Left lung (tissue), 10 donors: ENCODE data around the gene RFC5. TPM values are rescaled to one million over a fixed set of nuclear protein-coding genes. Genes with fewer than 3 reads are reported as not detected.
A peak's percentile ranks its signal among the peaks of the same experiment; 100 is the strongest.

Source experiments
- ATAC-seq: fragments of 200-7000 bp; cut with Tn5 transposase; one replicate; pipeline ENCODE4 v1.9.1; 2020; ENCODE audit warnings: moderate library complexity
- DNase-seq, 4 donors: peaks; one replicate each; pipeline ENCODE4 v3.0.0-alpha.2; 2013 to 2020
- H3K27ac ChIP-seq, 2 donors: fragments of 200-600 bp; sonication (generic) in 1 of 2; one replicate each; pipeline versions ENCODE4 v1.5.0 to v1.8.0; 2020 to 2021
- H3K27me3 ChIP-seq, 2 donors: fragments of 200-600 bp; sonication (generic) in 1 of 2; one replicate each; pipeline versions ENCODE4 v1.5.0 to v1.8.0; 2020 to 2021
- H3K36me3 ChIP-seq, 2 donors: fragments of 200-600 bp; sonication (generic) in 1 of 2; one replicate each; pipeline versions ENCODE4 v1.5.0 to v1.8.0; 2020 to 2021
- H3K4me1 ChIP-seq, 2 donors: fragments of 200-600 bp; one replicate each; pipeline ENCODE4 v1.8.0; 2021
- H3K4me3 ChIP-seq, 2 donors: fragments of 200-600 bp; sonication (generic) in 1 of 2; one replicate each; pipeline versions ENCODE4 v1.5.0 to v1.8.0; 2020 to 2021; ENCODE audit warnings: mild to moderate bottlenecking in 1 of 2
- H3K9me3 ChIP-seq, 2 donors: fragments of 200-600 bp; sonication (generic) in 1 of 2; one replicate each; pipeline versions ENCODE4 v1.5.0 to v1.8.0; 2020 to 2021
- intact Hi-C, 2 donors: fragments of 100-400 bp; cut with DNase I; formaldehyde crosslinking; loops; one replicate each; pipeline versions ENCODE4 v1.11.2 to v1.14.2; 2022
- polyA plus RNA-seq, 6 donors: library from polyadenylated mRNA; unstranded; fragments of 120-200 nt; gene quantifications; one replicate each; pipeline ENCODE4 v1.2.1, GENCODE V29; 2013; ENCODE audit not compliant: insufficient read length in 6 of 6
- total RNA-seq, 2 donors: library from RNA; stranded (reverse); fragmentation: NEBNext Ultra II Directional; extraction: Animal tissue kit (Norgen Biotek cat#: 25700); gene quantifications; one replicate each; pipeline ENCODE4 v1.2.1, GENCODE V29; 2021
- TF ChIP-seq, protein P1 (sequence below), 2 donors: fragments of 200-600 bp; sonication (generic) in 1 of 2; IDR thresholded peaks; one replicate each; pipeline versions ENCODE4 v1.5.0 to v1.8.0; 2021; ENCODE audit warnings: antibody characterized with exemption in 2 of 2
- donor health status: DM: no; HTN: yes; CAD: no.
- donor health status: DM: no; HTN: no; CAD: no.

RFC5 gene
- total and polyA plus RNA-seq, 8 donors = 12.1 to 35.8 (median 32.6) TPM

DNA sequence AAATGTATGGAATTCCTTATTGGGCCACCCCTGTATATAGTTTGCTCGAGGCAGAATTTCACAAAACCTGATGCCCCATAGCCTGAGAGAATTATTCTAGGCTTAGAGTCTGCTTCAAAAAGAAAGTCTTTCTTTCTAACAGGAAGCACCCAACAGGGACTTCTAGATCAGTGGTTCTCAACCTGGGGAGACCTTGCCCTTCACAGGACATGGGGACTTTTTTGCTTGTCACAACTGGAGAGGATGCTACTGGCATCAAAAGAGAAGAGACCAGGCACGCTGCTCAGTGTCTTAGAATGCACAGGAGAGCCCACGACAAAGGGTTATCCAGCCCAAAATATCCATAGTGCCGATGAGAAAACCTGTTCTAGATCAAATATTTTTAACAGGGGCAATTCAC lies 25.6 kb downstream of the RFC5 start:
- TF ChIP-seq, protein P1, sequence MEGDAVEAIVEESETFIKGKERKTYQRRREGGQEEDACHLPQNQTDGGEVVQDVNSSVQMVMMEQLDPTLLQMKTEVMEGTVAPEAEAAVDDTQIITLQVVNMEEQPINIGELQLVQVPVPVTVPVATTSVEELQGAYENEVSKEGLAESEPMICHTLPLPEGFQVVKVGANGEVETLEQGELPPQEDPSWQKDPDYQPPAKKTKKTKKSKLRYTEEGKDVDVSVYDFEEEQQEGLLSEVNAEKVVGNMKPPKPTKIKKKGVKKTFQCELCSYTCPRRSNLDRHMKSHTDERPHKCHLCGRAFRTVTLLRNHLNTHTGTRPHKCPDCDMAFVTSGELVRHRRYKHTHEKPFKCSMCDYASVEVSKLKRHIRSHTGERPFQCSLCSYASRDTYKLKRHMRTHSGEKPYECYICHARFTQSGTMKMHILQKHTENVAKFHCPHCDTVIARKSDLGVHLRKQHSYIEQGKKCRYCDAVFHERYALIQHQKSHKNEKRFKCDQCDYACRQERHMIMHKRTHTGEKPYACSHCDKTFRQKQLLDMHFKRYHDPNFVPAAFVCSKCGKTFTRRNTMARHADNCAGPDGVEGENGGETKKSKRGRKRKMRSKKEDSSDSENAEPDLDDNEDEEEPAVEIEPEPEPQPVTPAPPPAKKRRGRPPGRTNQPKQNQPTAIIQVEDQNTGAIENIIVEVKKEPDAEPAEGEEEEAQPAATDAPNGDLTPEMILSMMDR (IDR thresholded peaks at IDR 0.05) = no peak
- no peaks in the 10 kb centered on the region for H3K4me1 ChIP-seq
- no peak overlapping the region for H3K4me3 ChIP-seq
- no peak for DNase-seq
- no peaks in the 10 kb centered on the region for H3K9me3 ChIP-seq
- peaks cover 0 to 96% of the 10 kb centered on the region in 2 donors for H3K36me3 ChIP-seq
- no peaks in the 10 kb centered on the region for H3K27me3 ChIP-seq
- no peak for ATAC-seq
- intact Hi-C loops = no loop called here
- no peak overlapping the region for H3K27ac ChIP-seq

DNA sequence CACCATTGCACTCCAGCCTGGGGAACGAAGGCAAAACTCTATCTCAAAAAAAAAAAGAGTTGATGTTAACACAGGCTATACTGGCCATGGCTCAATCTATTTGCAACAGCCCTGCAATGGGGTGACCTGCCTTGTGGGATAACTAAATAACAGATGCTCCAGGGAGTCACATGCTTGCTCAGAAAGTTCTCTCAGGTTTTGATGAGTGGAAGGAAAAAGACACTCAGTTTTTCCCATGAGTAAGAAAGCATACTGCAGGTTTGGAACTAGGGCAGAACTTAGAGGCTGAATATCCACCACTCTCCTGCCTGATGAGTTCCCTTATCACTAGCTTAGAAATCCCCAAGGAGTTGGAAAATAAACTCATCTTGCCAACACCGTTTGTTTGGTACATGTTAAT lies 27.6 kb downstream of the RFC5 start:
- ATAC-seq (no peak), DNase-seq (no peak)
- H3K27ac ChIP-seq = no peak overlapping the region
- intact Hi-C loops = no loop called here
- H3K9me3 ChIP-seq = no peaks in the 10 kb centered on the region
- peaks cover 0 to 96% of the 10 kb centered on the region in 2 donors for H3K36me3 ChIP-seq
- no peaks in the 10 kb centered on the region for H3K27me3 ChIP-seq
- H3K4me1 ChIP-seq = no peaks in the 10 kb centered on the region
- no peak overlapping the region for H3K4me3 ChIP-seq
- TF ChIP-seq, protein P1 (IDR thresholded peaks at IDR 0.05) = no peak

GRCh38 chr12:118044577-118044976 lies 28.1 kb downstream of the RFC5 start:
- DNase-seq = no peak
- TF ChIP-seq, protein P1 (IDR thresholded peaks at IDR 0.05) = no peak
- no peaks in the 10 kb centered on the region for H3K9me3 ChIP-seq
- H3K4me3 ChIP-seq = no peak overlapping the region
- H3K27ac ChIP-seq = no peak overlapping the region
- intact Hi-C loops = no loop called here
- peaks cover 0 to 96% of the 10 kb centered on the region in 2 donors for H3K36me3 ChIP-seq
- no peak for ATAC-seq
- H3K4me1 ChIP-seq = no peaks in the 10 kb centered on the region
- no peaks in the 10 kb centered on the region for H3K27me3 ChIP-seq

DNA sequence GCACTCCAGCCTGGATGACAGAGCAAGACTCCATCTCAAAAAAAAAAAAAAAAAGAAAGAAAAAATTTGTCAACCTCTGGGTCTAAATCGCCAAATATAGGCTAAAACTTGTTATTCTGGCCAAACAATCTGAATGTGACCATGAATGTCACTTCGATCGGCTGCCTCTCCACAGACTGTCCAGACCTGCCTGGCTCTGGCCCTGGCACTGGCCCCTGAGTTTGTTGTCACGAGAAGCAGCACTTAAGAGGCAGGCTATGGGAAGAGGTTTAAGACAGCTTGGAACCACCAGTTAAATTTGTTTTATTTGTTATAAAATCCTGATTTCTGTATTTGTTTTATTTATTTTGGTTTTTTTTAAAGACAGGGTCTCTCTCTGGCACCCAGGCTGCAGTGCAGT lies 29.9 kb downstream of the RFC5 start:
- no peaks in the 10 kb centered on the region for H3K9me3 ChIP-seq
- no peak overlapping the region for H3K4me3 ChIP-seq
- H3K36me3 ChIP-seq = peaks cover 0 to 96% of the 10 kb centered on the region in 2 donors
- intact Hi-C loops = no loop called here
- no peak for DNase-seq
- peaks cover 0 to 4% of the 10 kb centered on the region in 2 donors for H3K4me1 ChIP-seq
- ATAC-seq = no peak
- no peak overlapping the region for H3K27ac ChIP-seq
- no peaks in the 10 kb centered on the region for H3K27me3 ChIP-seq
- TF ChIP-seq, protein P1 (IDR thresholded peaks at IDR 0.05) = no peak

DNA sequence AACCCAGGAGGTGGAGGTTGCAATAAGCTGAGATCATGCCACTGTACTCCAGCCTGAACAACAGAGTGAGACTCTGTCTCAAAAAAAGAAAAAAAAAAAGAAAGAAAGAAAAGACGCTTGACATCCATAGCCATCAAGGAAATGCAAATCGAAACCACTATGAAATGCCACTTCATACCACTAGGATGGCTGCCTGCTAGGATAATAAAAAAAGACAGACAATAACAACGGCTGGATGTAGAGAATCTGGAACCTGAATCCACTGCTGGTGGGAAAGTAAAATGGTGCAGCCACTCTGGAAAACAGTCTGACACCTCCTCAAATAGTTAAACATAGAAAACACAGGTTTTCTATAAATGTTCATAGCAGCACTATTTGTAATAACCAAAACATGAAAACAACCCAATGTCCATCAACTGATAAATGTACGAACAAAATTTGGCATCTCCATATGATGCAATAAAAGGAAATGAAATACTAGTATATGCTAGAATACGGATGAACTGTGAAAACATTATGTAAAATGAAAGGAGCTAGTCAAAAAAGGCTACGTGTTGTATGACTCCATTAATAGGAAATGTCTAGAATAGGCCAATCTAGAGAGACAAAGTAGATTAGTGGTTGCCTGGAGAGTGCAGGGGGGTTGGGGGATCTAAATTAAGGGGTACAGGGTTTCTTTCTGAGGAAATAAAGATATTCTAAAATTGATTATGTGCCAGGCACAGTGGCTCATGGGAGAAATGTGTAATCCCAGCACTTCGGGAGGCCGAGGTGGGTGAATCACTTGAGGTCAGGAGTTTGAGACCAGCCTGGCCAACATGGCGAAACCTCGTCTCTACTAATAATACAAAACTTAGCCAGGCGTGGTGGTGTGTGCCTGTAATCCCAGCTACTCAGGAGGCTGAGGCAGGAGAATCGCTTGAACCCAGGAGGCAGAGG lies 34.7 kb downstream of the RFC5 start:
- intact Hi-C loops = no loop called here
- TF ChIP-seq, protein P1 (IDR thresholded peaks at IDR 0.05) = no peak
- peak overlapping the region in 1 of 2 donors; percentile 38 for H3K27ac ChIP-seq
- DNase-seq (no peak), ATAC-seq (no peak)
- H3K9me3 ChIP-seq = no peaks in the 10 kb centered on the region
- no peaks in the 10 kb centered on the region for H3K27me3 ChIP-seq
- H3K4me3 ChIP-seq = no peak overlapping the region
- peaks cover 20 to 49% of the 10 kb centered on the region in 2 donors for H3K4me1 ChIP-seq
- H3K36me3 ChIP-seq = peaks cover 0 to 60% of the 10 kb centered on the region in 2 donors
